GM12873 (cell line): Measurements from ENCODE around the gene TMED5.

Experiments used
- TF ChIP-seq, protein P1 (sequence below): IDR thresholded peaks from 2 replicates; pipeline ENCODE4 v1.5.1; 2012; ENCODE audit warnings: low read depth, mild to moderate bottlenecking, moderate library complexity, low read length, control low read depth; ENCODE audit not compliant: insufficient read depth; ENCODE audit errors: missing control alignments

TMED5 gene

DNA sequence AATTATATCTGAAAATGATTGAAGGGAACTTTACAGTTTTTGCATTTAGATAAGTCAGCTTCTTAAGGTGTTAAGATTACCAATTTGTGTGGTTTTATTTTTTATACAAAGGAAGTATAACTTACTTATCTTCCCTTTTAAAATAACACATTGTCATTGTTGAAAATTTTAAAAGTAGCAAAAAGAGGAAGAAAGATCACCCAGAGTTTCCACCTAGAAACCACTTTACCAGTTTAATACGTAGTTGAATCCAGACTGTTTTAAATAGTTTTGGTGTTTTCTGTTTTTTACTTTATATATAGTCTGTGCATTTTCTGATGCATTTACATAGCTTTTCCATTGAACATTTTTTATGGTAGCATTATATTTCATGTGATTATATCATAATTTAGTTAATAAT, 6.5 kb upstream of the TMED5 start:
- TF ChIP-seq, protein P1, sequence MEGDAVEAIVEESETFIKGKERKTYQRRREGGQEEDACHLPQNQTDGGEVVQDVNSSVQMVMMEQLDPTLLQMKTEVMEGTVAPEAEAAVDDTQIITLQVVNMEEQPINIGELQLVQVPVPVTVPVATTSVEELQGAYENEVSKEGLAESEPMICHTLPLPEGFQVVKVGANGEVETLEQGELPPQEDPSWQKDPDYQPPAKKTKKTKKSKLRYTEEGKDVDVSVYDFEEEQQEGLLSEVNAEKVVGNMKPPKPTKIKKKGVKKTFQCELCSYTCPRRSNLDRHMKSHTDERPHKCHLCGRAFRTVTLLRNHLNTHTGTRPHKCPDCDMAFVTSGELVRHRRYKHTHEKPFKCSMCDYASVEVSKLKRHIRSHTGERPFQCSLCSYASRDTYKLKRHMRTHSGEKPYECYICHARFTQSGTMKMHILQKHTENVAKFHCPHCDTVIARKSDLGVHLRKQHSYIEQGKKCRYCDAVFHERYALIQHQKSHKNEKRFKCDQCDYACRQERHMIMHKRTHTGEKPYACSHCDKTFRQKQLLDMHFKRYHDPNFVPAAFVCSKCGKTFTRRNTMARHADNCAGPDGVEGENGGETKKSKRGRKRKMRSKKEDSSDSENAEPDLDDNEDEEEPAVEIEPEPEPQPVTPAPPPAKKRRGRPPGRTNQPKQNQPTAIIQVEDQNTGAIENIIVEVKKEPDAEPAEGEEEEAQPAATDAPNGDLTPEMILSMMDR = no peak

DNA sequence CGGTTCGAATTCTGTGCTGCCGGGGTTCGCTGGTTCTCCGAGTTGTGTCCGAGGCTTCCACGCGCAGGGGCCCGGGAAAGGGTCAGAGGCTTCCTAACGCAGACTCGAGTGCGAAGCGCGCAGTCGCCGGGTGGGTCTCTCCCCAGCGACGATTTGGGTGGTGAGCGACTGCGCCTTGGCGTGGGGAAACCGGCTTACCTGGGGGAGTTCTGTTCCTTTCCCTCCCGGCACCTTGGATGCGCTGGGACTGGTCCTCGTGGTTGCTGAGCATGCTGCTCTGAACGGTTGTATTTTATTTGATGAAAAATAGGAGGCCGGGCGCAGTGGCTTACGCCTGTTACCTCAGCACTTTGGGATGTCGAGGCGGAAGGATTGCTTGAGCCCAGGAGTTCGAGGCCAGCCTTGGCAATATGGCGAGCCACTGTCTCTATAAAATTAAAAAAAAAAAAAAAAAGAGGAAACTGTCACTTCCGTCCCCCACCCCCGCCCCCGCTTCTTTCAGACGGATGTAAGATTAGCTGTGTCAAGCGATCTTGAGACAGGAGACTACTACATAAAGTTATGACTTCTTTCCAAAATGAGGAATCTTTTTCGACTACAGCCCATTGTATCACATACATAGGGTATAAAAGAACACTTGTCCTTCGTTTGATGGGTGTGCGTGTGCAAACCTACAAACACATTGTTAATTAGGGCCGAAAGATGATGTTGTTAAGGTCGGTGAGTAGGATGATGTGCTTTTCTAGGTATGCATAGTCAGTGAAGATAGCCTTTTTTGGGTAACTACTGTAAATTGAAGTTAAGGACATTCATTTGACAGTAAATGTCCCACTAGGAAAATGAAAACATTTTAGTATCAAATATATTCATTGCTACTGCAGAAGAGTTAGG, 755 bp upstream of the TMED5 start, which contains the start of gene CCDC18:
TSS of gene CCDC18 (plus strand) at position 2 of the 891 bp plus-strand sequence. CDS start 2,638 bp downstream, outside the sequence.
- TF ChIP-seq, protein P1 = no peak

DNA sequence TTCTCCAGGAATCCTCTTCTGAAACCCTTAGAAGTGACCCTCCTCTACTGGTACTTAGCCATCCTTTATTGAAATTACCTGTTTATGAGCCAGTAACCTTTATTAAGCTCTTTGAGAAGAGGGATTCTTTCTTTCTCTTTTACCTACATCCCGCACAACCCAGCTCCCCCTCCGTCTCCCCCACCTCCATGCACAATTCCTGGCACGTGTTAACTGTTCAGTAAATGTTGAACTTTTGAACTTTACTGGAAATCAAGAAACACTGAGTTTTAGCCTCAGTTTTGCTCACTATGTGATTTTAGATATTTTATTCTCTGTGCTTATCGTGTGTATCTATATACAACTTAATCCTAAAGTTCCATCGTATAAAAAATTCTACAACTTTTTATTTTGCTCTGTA, 1.8 kb downstream of the TMED5 start:
- TF ChIP-seq, protein P1 = no peak

DNA sequence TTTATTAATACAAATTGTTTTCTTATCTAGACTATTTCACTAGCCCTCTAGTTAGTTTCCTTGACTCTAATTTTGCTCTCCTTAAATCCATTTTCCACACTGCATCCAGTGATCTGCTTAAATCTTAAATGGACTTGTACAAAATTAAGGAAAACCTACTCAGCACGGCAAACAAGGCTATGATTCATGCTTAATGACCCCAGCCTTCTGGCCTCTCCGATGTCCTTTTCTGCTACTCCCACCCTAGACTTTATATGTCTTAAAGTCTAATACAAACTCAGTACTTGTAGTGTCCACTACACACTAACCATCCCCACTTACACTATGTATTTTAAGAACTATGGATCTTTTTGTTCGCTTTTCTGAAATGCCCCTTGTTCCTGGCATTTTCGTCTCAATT, 2.2 kb downstream of the TMED5 start:
- TF ChIP-seq, protein P1 = no peak

DNA sequence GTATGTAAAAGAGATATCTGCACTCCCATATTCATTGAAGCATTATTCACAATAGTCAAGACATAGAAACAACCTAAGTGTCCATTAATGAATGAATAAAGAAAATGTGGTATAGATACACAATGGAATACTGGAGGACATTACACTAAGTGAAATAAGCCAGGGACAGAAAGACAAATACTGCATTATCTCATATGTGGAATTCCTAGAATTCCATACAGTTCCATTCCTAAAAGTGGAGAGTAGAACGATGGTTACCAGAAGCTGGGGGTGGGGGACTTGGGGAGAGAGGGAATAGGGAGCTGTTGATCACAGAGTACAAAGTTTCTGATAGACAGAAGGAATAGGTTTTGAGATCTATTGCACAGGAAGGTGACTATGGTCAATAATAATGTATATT, 7.4 kb downstream of the TMED5 start:
- TF ChIP-seq, protein P1 = no peak

DNA sequence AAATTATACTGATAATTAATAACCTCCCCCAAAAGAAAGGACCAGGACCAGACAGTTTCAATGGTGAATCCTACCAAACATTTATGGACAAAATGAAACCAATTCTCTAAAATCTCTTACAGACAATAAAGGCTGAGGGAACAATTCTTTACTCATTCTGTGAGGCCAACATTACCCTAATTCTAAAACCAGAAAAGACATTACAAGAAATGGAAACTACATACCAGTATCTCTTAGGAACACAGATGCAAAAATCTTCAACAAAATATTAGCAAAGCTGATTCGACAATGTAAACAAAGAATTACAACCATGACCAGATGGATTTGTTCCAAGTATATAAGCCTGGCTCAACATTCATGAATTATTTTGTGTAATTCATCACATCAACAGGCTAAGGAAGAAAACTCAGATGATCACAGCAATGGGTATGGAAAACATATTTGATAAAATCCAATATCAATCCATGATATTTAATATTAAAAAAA, 8.6 kb downstream of the TMED5 start:
- TF ChIP-seq, protein P1 = no peak

DNA sequence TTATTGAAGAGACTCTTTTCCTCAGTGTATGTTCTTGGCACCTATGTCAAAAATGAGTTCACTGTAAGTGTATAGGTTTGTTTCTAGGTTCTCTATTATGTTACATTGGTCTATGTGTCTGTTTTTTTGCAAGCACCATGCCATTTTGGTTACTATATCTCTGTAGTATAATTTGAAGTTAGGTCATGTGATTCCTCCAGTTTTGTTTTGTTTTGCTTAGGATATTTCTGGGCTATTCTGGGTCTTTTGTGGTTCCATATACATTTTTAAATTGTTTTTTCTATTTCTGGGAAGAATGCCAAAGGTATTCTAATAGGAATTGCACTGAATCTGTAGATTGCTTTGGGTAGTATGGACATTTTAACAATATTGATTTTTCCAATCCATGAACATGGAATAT, 13.2 kb downstream of the TMED5 start:
- TF ChIP-seq, protein P1 = no peak
